Measurements from ENCODE around the gene RGS6.

RGS6 gene

DNA sequence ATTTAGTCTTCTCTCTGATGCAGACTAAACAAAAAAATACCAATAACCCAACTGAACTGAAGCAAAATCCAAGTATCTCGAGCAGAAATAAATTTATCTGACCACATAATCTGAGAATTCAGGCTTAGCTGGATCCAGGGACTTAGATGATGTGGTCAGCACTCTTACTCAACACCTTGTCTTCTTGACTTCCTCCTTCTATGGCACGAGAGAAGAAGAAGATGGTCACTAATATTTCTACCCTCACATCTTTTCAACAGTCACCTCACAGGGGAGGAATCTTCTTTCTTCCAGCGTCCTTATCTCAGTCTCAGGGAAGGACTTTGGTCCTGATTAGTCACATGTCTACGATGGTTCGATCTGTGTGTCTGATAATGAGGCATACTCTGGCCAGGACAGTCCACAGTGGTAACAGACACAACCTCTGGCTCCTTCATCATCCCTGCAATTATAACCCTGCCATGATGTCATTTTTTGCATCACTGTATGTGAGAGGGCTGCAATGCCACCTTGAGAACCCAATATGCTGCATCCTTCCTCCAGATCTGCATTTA is 15.8 kb downstream of the RGS6 start:
- H3K79me2 ChIP-seq (ENCODE audit: control insufficient read depth, insufficient read depth, low read length, unreplicated experiment): no peaks in the 10 kb centered on the region

DNA sequence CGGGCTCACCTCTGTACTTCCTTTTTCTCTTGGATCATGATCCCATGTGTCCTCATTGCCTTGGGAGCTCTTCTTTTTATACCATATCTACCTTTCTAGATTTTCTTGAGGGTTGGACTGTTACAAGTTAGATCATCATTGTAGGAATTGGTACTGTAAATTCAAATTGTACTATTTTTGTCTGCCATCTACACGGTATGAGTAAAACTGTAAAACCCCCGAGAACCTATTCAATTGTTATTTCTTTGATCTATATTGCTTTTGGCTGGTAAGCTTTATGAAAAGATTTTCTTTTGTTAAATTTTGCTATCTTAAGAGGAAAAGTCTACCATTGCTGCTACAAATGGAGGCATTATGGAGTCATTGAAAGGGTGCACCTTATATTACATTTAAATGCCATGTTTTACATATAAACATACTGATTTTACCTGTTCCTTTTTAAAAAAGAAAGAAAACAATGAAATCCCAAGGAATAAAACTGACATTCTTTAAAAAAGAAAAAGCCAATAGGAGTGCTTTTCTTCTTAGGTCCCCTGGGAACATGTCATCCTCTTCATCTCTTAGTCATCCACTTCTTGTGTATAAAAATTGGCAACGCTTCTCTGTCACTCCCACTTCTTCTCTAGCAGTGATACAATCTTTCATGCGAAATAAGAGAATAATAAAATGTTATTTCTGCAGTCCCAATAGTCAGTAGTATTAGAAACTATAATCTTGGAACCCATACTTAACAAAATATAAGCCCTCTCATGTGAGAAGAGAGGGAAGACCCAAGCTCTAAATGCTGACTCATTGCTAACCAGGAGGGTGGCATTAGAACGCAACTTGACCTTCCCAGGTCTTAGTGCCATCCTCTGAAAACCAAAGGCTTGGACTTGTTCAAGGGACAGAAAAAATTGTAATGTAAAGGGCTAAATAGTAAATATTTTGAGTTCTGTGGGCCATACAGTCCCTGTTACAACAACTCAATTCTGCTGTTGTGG is 20.4 kb downstream of the RGS6 start:
- Histone ChIP-seq H3K4me1 (ENCODE audit: control insufficient read depth, insufficient read depth, low read length, unreplicated experiment) (no peaks in the 10 kb centered on the region), H3K79me2 (ENCODE audit: control insufficient read depth, insufficient read depth, low read length, unreplicated experiment) (no peaks in the 10 kb centered on the region), H3K27ac (ENCODE audit: low read depth, low read length) (no peak overlapping the region), H3K27me3 (ENCODE audit: insufficient read depth, low read length) (no peaks in the 10 kb centered on the region), H2AFZ (ENCODE audit: low read length, unreplicated experiment) (no peak overlapping the region), H3K4me3 (ENCODE audit: low read depth, low read length) (no peak overlapping the region), H3K36me3 (ENCODE audit: insufficient read depth, low read length) (no peaks in the 10 kb centered on the region)

More for the DNA sequence above, 15.8 kb downstream of the RGS6 start:
- Histone ChIP-seq H2AFZ (ENCODE audit: low read length, unreplicated experiment) (no peak overlapping the region), H3K4me1 (ENCODE audit: control insufficient read depth, insufficient read depth, low read length, unreplicated experiment) (no peaks in the 10 kb centered on the region), H3K4me3 (ENCODE audit: low read depth, low read length) (no peak overlapping the region), H3K27ac (ENCODE audit: low read depth, low read length) (no peak overlapping the region), H3K36me3 (ENCODE audit: insufficient read depth, low read length) (no peaks in the 10 kb centered on the region), H3K27me3 (ENCODE audit: insufficient read depth, low read length) (no peaks in the 10 kb centered on the region)

DNA sequence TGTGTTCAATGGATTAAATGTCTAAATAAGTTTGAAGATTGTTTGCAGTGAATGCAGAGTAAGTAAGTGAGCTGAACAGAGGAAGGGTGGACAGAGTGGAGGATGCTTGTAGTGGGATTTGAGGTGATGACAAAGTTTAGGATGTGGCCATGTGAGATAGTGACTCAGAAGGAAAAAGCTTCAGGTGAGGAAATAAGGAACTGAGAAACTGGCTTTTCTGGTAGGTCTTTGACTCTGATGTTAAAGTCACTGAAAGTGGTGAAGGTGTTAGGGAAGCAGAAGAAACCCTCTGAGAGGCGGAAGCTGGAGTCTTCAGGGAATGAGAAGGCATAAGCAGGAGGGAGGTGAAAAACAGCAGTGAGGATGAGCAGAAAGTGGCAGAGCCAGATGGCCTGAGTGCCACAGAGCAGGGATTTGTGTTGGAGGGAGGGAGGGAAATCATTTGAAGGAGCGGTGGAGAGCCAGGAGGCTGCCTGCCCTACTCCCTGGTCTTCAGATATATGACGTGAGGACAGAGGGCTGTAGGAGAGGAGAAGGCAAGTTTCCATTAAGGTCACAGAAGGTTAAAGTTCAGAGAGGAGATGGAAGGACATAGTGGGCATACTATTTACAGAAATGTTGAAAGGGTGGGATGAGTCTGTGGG is 24.8 kb downstream of the RGS6 start:
- H3K79me2 ChIP-seq (ENCODE audit: control insufficient read depth, insufficient read depth, low read length, unreplicated experiment): no peaks in the 10 kb centered on the region
- no peaks in the 10 kb centered on the region for H3K4me1 ChIP-seq (ENCODE audit: control insufficient read depth, insufficient read depth, low read length, unreplicated experiment)
- H2AFZ ChIP-seq (ENCODE audit: low read length, unreplicated experiment): no peak overlapping the region
- no peak overlapping the region for H3K4me3 ChIP-seq (ENCODE audit: low read depth, low read length)
- no peaks in the 10 kb centered on the region for H3K36me3 ChIP-seq (ENCODE audit: insufficient read depth, low read length)
- no peak overlapping the region for H3K27ac ChIP-seq (ENCODE audit: low read depth, low read length)
- no peaks in the 10 kb centered on the region for H3K27me3 ChIP-seq (ENCODE audit: insufficient read depth, low read length)

DNA sequence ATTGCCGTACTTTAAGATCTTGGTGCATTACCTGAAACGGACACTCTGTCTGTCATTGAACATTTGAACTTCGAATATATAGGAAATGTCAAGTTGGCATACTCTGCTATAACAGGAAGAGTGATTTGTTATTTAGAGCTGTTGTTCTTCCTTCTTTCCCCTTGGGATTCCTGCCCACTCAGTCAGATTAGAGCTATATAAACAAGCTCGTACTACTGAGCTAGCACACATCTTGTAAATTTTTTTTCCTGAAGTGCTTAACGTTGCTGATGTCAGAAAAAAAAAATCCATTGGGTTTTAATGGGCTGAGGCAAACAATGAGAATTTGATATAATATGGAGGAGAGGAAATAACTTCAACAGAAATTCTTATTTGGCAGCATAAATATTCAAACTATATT is 26.8 kb downstream of the RGS6 start:
- H3K36me3 ChIP-seq (ENCODE audit: insufficient read depth, low read length): no peaks in the 10 kb centered on the region

DNA sequence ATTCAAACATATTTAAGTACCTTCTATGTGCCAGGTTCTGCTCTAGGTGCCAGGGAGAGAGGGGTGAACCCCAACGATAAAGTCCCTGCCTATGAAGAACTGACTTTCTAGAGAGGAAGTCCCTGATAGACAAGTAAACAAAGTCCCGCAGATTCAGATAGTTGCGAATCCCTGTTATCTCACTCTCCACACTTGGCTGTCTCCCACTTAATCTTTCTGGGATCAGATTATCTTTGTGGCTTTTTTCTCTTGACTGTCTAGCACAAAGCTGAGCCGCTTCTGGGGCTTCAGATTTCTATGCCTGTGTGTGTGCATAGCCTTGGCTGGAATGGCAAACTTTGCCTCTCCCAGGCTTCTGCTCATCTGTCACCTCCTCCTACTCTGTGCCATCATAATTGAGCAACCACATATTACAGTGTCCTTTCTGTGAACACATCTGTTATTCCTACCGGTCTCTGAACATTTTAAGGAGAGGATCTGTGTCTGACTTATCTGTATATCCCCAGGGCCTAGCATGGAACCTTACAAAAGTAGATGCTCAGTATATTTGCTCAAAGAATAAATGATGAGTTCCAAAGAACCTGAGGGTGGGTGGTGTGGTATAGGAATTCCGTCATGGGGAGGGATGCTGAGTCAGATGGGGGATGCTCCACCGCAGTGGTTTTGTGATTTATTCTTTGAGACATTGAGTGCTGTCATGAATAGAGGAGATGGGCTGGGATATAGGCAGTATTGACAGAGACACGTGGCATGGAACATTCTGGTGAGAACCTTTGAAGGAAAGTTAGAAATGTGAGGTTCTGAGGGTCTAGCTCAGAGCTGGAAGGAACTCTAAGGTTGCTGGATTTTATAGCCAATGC is 28.5 kb downstream of the RGS6 start:
- Histone ChIP-seq H3K4me3 (ENCODE audit: low read depth, low read length) (no peak overlapping the region), H3K27ac (ENCODE audit: low read depth, low read length) (no peak overlapping the region), H3K4me1 (ENCODE audit: control insufficient read depth, insufficient read depth, low read length, unreplicated experiment) (no peaks in the 10 kb centered on the region), H3K79me2 (ENCODE audit: control insufficient read depth, insufficient read depth, low read length, unreplicated experiment) (no peaks in the 10 kb centered on the region), H3K36me3 (ENCODE audit: insufficient read depth, low read length) (no peaks in the 10 kb centered on the region), H3K27me3 (ENCODE audit: insufficient read depth, low read length) (no peaks in the 10 kb centered on the region), H2AFZ (ENCODE audit: low read length, unreplicated experiment) (no peak overlapping the region)

More for the DNA sequence above, 26.8 kb downstream of the RGS6 start:
- Histone ChIP-seq H3K27me3 (ENCODE audit: insufficient read depth, low read length) (no peaks in the 10 kb centered on the region), H3K4me1 (ENCODE audit: control insufficient read depth, insufficient read depth, low read length, unreplicated experiment) (no peaks in the 10 kb centered on the region), H3K27ac (ENCODE audit: low read depth, low read length) (no peak overlapping the region), H3K79me2 (ENCODE audit: control insufficient read depth, insufficient read depth, low read length, unreplicated experiment) (no peaks in the 10 kb centered on the region), H2AFZ (ENCODE audit: low read length, unreplicated experiment) (no peak overlapping the region), H3K4me3 (ENCODE audit: low read depth, low read length) (no peak overlapping the region)

DNA sequence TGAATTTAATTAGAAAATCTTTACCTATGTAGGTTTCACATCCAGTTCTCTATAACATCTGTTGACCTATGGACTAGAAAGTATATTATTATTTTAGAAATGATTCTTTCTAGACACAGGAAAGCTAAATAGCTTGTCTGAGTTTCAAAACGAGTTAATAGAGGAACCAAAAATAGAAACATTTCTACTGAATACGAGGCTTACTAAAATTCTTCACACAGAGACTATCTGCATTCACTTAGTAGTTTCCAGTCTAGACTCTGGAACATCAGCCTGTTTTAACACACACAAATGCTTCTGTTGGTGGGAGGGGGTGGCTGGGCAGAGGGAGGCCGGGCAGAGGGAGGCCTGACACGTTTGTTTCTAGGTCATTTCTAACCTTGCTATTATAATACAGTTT is 29.7 kb downstream of the RGS6 start:
- Histone ChIP-seq H3K79me2 (ENCODE audit: control insufficient read depth, insufficient read depth, low read length, unreplicated experiment) (no peaks in the 10 kb centered on the region), H3K27ac (ENCODE audit: low read depth, low read length) (no peak overlapping the region)

DNA sequence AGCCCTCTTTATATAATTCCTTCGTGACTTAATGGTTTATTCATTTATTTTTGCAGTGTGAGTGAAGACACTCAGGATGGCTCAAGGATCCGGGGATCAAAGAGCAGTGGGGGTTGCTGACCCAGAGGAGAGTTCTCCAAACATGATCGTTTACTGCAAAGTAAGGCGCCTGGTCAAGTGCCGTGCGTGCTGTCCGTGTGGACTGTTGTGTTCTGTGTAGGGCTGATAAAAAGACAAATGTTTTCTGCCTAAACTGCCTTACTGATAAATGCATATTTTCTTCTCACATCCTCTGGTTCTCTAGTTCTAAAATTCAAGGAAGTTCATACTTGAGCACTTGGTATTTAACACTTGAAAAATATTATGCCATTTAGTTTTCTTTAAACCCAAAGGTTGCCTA is 32.5 kb downstream of the RGS6 start:
- H3K4me1 ChIP-seq (ENCODE audit: control insufficient read depth, insufficient read depth, low read length, unreplicated experiment): no peaks in the 10 kb centered on the region
- H3K36me3 ChIP-seq (ENCODE audit: insufficient read depth, low read length): no peaks in the 10 kb centered on the region
- no peaks in the 10 kb centered on the region for H3K27me3 ChIP-seq (ENCODE audit: insufficient read depth, low read length)
- no peak overlapping the region for H3K4me3 ChIP-seq (ENCODE audit: low read depth, low read length)
- no peak overlapping the region for H3K27ac ChIP-seq (ENCODE audit: low read depth, low read length)
- no peaks in the 10 kb centered on the region for H3K79me2 ChIP-seq (ENCODE audit: control insufficient read depth, insufficient read depth, low read length, unreplicated experiment)
- H2AFZ ChIP-seq (ENCODE audit: low read length, unreplicated experiment): no peak overlapping the region

More for the DNA sequence above, 29.7 kb downstream of the RGS6 start:
- Histone ChIP-seq H3K4me1 (ENCODE audit: control insufficient read depth, insufficient read depth, low read length, unreplicated experiment) (no peaks in the 10 kb centered on the region), H3K36me3 (ENCODE audit: insufficient read depth, low read length) (no peaks in the 10 kb centered on the region), H3K4me3 (ENCODE audit: low read depth, low read length) (no peak overlapping the region), H3K27me3 (ENCODE audit: insufficient read depth, low read length) (no peaks in the 10 kb centered on the region), H2AFZ (ENCODE audit: low read length, unreplicated experiment) (no peak overlapping the region)

DNA sequence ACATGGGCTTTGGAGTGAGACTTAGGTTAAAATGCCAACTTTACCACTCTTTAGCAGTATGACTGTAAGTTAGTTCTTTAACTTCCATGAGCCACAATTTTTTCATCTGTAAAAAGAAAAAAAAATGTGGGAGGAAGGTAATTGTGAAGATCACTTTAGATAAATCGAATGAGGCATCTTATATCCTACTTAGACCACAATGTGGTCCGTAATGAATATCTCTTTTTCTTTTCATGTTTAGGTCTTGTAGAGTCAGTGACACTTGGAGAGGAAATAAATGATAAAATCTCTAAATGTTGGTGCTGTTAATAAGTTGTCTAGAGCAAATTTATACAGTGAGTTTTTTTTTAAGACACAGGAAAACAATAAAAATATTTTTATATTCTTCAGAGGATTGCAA is 34.3 kb downstream of the RGS6 start:
- no peak overlapping the region for H2AFZ ChIP-seq (ENCODE audit: low read length, unreplicated experiment)
- no peaks in the 10 kb centered on the region for H3K36me3 ChIP-seq (ENCODE audit: insufficient read depth, low read length)
- H3K27me3 ChIP-seq (ENCODE audit: insufficient read depth, low read length): no peaks in the 10 kb centered on the region
- H3K79me2 ChIP-seq (ENCODE audit: control insufficient read depth, insufficient read depth, low read length, unreplicated experiment): no peaks in the 10 kb centered on the region
- no peak overlapping the region for H3K4me3 ChIP-seq (ENCODE audit: low read depth, low read length)
- no peak overlapping the region for H3K27ac ChIP-seq (ENCODE audit: low read depth, low read length)
- H3K4me1 ChIP-seq (ENCODE audit: control insufficient read depth, insufficient read depth, low read length, unreplicated experiment): no peaks in the 10 kb centered on the region

DNA sequence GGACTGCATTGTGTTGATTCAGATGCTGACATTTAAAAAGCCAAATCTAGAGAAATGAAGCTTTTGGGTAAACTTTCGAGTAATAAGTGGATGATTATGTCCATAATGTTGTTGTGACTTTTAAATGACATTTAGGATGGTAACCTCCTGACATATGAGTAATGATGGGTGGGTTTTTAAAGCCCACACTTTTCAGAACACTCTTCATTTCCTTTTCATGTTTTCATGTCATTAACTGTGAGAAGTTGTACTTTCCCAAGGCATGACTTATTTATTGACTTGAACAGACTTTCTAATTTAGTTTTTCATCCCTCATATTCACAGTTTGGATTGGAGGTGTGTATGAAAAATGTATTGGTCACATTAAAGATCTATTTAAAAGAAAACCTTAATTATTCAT is 35.5 kb downstream of the RGS6 start:
- H3K4me3 ChIP-seq (ENCODE audit: low read depth, low read length): no peak overlapping the region

DNA sequence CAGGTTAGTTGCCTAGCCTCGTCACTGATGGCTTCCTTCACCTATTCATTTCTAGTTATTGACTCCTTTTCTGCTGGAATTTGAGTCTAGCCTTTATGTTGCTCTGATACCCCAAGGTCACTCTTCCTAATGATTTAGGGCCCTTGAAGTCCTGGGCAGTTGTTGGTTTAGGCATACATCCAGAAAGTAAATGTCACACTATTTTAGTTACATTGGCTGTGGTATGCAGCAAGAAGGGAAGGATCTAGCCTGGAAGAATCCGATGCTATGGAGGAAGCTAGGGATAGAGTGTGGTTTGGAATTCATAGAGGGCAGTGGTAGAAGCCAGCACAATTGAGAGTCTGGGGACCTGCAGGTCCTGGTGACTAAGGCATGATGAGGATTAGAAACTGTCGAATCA is 38.0 kb downstream of the RGS6 start:
- H3K36me3 ChIP-seq (ENCODE audit: insufficient read depth, low read length): no peaks in the 10 kb centered on the region
- H3K27me3 ChIP-seq (ENCODE audit: insufficient read depth, low read length): no peaks in the 10 kb centered on the region
- no peak overlapping the region for H3K4me3 ChIP-seq (ENCODE audit: low read depth, low read length)
- H3K79me2 ChIP-seq (ENCODE audit: control insufficient read depth, insufficient read depth, low read length, unreplicated experiment): no peaks in the 10 kb centered on the region
- no peaks in the 10 kb centered on the region for H3K4me1 ChIP-seq (ENCODE audit: control insufficient read depth, insufficient read depth, low read length, unreplicated experiment)
- H3K27ac ChIP-seq (ENCODE audit: low read depth, low read length): no peak overlapping the region
- no peak overlapping the region for H2AFZ ChIP-seq (ENCODE audit: low read length, unreplicated experiment)

More for the DNA sequence above, 35.5 kb downstream of the RGS6 start:
- H3K4me1 ChIP-seq (ENCODE audit: control insufficient read depth, insufficient read depth, low read length, unreplicated experiment): no peaks in the 10 kb centered on the region
- no peak overlapping the region for H2AFZ ChIP-seq (ENCODE audit: low read length, unreplicated experiment)
- no peaks in the 10 kb centered on the region for H3K27me3 ChIP-seq (ENCODE audit: insufficient read depth, low read length)
- H3K27ac ChIP-seq (ENCODE audit: low read depth, low read length): no peak overlapping the region
- no peaks in the 10 kb centered on the region for H3K36me3 ChIP-seq (ENCODE audit: insufficient read depth, low read length)
- H3K79me2 ChIP-seq (ENCODE audit: control insufficient read depth, insufficient read depth, low read length, unreplicated experiment): no peaks in the 10 kb centered on the region

Data from ACC112 (cell line).